HL-60/S4 (cell line): ENCODE data around the gene PGAP2.

ENCODE experiments used
- in situ Hi-C: fragments of 300-500 bp; cut with MboI; formaldehyde crosslinking; loops from 2 replicates; pipeline ENCODE4 v1.14.3; 2022; ENCODE audit warnings: low sequenced_read_pairs

The PGAP2 gene

GRCh38 chr11:3831378-3832239 is 23.2 kb downstream of the PGAP2 start:
- in situ Hi-C loops, result no loop called here

- in situ Hi-C loops, result no loop called here
Measured at GRCh38 chr11:3832816-3833215, 24.5 kb downstream of the PGAP2 start.

- in situ Hi-C loops, result no loop called here
Measured at GRCh38 chr11:3833449-3833848, 25.1 kb downstream of the PGAP2 start.

GRCh38 chr11:3834349-3834663 is 25.9 kb downstream of the PGAP2 start:
- in situ Hi-C loops, result no loop called here

- in situ Hi-C loops, result no loop called here
Measured at GRCh38 chr11:3834664-3835461, 26.5 kb downstream of the PGAP2 start.

- in situ Hi-C loops, result no loop called here
Measured at GRCh38 chr11:3835751-3836150, 27.4 kb downstream of the PGAP2 start.

GRCh38 chr11:3836903-3837302 is 28.5 kb downstream of the PGAP2 start:
- in situ Hi-C loops, result no loop called here

- in situ Hi-C loops, result no loop called here
Measured at GRCh38 chr11:3837793-3838192, 29.4 kb downstream of the PGAP2 start.

GRCh38 chr11:3838504-3838903 is 30.1 kb downstream of the PGAP2 start:
- in situ Hi-C loops, result no loop called here

- in situ Hi-C loops, result no loop called here
Measured at GRCh38 chr11:3840004-3840869, 31.9 kb downstream of the PGAP2 start.

GRCh38 chr11:3840870-3841425 is 32.6 kb downstream of the PGAP2 start, which contains the start of gene RHOG:
RHOG (minus strand) TSS chr11:3840959; CDS start chr11:3828138, 12,821 bp downstream.
- in situ Hi-C loops, result no loop called here

GRCh38 chr11:3841426-3842350 is 33.3 kb downstream of the PGAP2 start:
- in situ Hi-C loops, result no loop called here

GRCh38 chr11:3843326-3843725 is 35.0 kb downstream of the PGAP2 start:
- in situ Hi-C loops, result no loop called here

GRCh38 chr11:3845246-3845645 is 36.9 kb downstream of the PGAP2 start:
- in situ Hi-C loops, result no loop called here

- in situ Hi-C loops, result no loop called here
Measured at GRCh38 chr11:3845670-3846069, 37.3 kb downstream of the PGAP2 start.

- in situ Hi-C loops, result no loop called here
Measured at GRCh38 chr11:3849297-3849874, 41.0 kb downstream of the PGAP2 start.

GRCh38 chr11:3853545-3853842 is 45.1 kb downstream of the PGAP2 start:
- in situ Hi-C loops, result loop anchor here (10.0 kb wide), 1 partner anchor 221 kb away; no protein-coding TSS in a partner anchor

- in situ Hi-C loops, result loop anchor here (10.0 kb wide), 1 partner anchor 221 kb away; no protein-coding TSS in a partner anchor
Measured at GRCh38 chr11:3853899-3854659, 45.7 kb downstream of the PGAP2 start.

- in situ Hi-C loops, result loop anchor here (10.0 kb wide), 1 partner anchor 220 kb away; no protein-coding TSS in a partner anchor
Measured at GRCh38 chr11:3854660-3854976, 46.3 kb downstream of the PGAP2 start.
